OCI-LY3 (cell line): Measurements from ENCODE around the gene SLC38A7.

ENCODE experiments used
- H2AFZ ChIP-seq: fragments of 200-600, 300-600 bp; shearing (Covaris generic); 2 replicates; pipeline ENCODE4 v1.6.0; 2014; ENCODE audit warnings: antibody characterized with exemption, low read depth, low read length
- H3K27ac ChIP-seq: fragments of 200-600, 300-600 bp; sonication (generic); 2 replicates; pipeline ENCODE4 v1.5.1; 2014; ENCODE audit warnings: mild to moderate bottlenecking, low read length, moderate library complexity, mixed read lengths
- H3K27me3 ChIP-seq: fragments of 200-600, 300-600 bp; sonication (generic); 2 replicates; pipeline ENCODE4 v1.6.1; 2014; ENCODE audit warnings: low read depth, low read length, mixed read lengths
- H3K36me3 ChIP-seq: fragments of 200-600, 300-600 bp; sonication (generic); replicated peaks from 2 replicates; pipeline ENCODE3; 2014; ENCODE audit warnings: low read depth, low read length, mixed read lengths
- H3K4me1 ChIP-seq: fragments of 300-600, 200-600 bp; sonication (generic); 2 replicates; pipeline ENCODE4 v1.6.1; 2014; ENCODE audit warnings: low read length, mixed read lengths
- H3K4me2 ChIP-seq: fragments of 200-600, 300-600 bp; sonication (generic); 2 replicates; pipeline ENCODE4 v1.6.1; 2014; ENCODE audit warnings: low read length, mixed read lengths
- H3K4me3 ChIP-seq: fragments of 300-600, 200-600 bp; sonication (generic); 2 replicates; pipeline ENCODE4 v1.5.1; 2014; ENCODE audit warnings: antibody characterized with exemption, mild to moderate bottlenecking, low read length, moderate library complexity
- H3K79me2 ChIP-seq: fragments of 300-600, 200-600 bp; shearing (Covaris generic); 2 replicates; pipeline ENCODE4 v1.6.1; 2014; ENCODE audit warnings: mild to moderate bottlenecking, low read length, mixed read lengths
- H3K9ac ChIP-seq: fragments of 300-600, 200-600 bp; shearing (Covaris generic); 2 replicates; pipeline ENCODE4 v1.6.0; 2014; ENCODE audit warnings: mild to moderate bottlenecking, low read length, moderate library complexity
- H3K9me3 ChIP-seq: fragments of 200-600, 300-600 bp; shearing (Covaris generic); 2 replicates; pipeline ENCODE4 v1.6.1; 2014; ENCODE audit warnings: low read length, mixed read lengths; ENCODE audit not compliant: insufficient read depth
- H4K20me1 ChIP-seq: fragments of 200-600, 300-600 bp; sonication (generic); 2 replicates; pipeline ENCODE4 v1.6.1; 2016; ENCODE audit warnings: low read length, mixed read lengths; ENCODE audit not compliant: insufficient read depth
- EZH2phosphoT487 ChIP-seq: fragments of 200-600 bp; shearing (Covaris generic); IDR thresholded peaks from 2 replicates; pipeline ENCODE4 v1.6.1; 2018; ENCODE audit warnings: antibody characterized with exemption, mixed run types, low read depth
- TF ChIP-seq, protein P1 (sequence below): fragments of 200-600, 300-600 bp; sonication (generic); IDR thresholded peaks from 2 replicates; pipeline ENCODE4 v1.5.1; 2014; ENCODE audit warnings: antibody characterized with exemption, low read length, low read depth

The SLC38A7 gene

DNA sequence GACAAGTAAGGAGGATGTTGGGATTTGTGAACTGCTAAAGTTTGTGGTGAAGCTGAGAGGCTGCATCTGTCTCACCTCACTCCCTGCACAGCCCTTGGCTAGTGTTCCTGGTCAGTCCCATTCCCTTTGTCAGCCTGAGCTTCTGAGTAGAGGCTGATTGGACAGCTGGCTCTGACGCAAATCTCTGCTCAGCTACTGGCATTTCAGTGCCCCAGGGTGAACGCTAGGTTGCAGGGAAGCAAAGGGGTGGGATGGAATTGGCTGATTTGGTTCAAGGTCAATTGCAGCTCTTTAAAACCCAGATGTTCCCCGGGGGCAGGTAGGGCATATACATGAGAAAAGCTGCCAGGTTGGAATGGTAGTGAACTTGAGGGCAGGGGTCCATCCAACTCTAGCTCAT, 31.8 kb downstream of the SLC38A7 start:
- Histone ChIP-seq H4K20me1 (no peaks in the 10 kb centered on the region), H3K36me3 (no peaks in the 10 kb centered on the region), H3K27ac (no peak overlapping the region), H3K9me3 (no peaks in the 10 kb centered on the region), H3K4me3 (no peak overlapping the region), H3K4me2 (no peak overlapping the region), H3K9ac (no peak overlapping the region), H3K4me1 (no peaks in the 10 kb centered on the region), H2AFZ (no peak overlapping the region), H3K27me3 (0 out of 2 replicates have a peak, but pooled peaks cover 13% of the 10 kb centered on the region), H3K79me2 (no peaks in the 10 kb centered on the region)
- no peak for TF ChIP-seq EZH2phosphoT487

GRCh38 chr16:58651965-58652348, 32.6 kb downstream of the SLC38A7 start:
- TF ChIP-seq, protein P1, sequence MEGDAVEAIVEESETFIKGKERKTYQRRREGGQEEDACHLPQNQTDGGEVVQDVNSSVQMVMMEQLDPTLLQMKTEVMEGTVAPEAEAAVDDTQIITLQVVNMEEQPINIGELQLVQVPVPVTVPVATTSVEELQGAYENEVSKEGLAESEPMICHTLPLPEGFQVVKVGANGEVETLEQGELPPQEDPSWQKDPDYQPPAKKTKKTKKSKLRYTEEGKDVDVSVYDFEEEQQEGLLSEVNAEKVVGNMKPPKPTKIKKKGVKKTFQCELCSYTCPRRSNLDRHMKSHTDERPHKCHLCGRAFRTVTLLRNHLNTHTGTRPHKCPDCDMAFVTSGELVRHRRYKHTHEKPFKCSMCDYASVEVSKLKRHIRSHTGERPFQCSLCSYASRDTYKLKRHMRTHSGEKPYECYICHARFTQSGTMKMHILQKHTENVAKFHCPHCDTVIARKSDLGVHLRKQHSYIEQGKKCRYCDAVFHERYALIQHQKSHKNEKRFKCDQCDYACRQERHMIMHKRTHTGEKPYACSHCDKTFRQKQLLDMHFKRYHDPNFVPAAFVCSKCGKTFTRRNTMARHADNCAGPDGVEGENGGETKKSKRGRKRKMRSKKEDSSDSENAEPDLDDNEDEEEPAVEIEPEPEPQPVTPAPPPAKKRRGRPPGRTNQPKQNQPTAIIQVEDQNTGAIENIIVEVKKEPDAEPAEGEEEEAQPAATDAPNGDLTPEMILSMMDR: no peak
- no peak for TF ChIP-seq EZH2phosphoT487
- H3K4me1 ChIP-seq: no peaks in the 10 kb centered on the region
- H3K4me3 ChIP-seq: no peak overlapping the region

DNA sequence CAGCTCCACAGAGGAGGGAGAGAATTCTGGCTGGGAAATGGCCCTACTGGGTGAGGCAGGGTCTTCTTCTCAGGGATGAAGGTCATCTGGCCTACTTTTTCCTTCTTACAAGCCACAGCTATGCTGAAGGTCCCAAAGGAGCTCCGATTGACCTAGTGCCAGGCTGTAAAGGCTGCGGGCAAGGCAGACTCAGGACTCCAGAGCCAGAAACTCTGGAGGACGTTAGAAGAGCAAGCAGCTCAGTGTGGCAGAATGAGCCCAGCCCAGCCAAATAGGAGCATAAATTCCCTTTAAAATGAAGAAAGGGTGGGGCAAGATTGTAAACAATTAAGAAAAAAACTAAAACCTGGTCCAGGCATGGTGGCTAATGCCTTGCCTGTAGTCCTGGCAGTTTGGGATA, 34.9 kb downstream of the SLC38A7 start:
- Histone ChIP-seq H3K27me3 (0 out of 2 replicates have a peak, but pooled peaks cover 13% of the 10 kb centered on the region), H3K27ac (no peak overlapping the region), H3K9me3 (no peaks in the 10 kb centered on the region), H2AFZ (no peak overlapping the region), H3K9ac (no peak overlapping the region), H3K4me1 (no peaks in the 10 kb centered on the region), H3K4me3 (no peak overlapping the region), H4K20me1 (no peaks in the 10 kb centered on the region), H3K79me2 (no peaks in the 10 kb centered on the region), H3K36me3 (no peaks in the 10 kb centered on the region), H3K4me2 (no peak overlapping the region)
- TF ChIP-seq, protein P1: no peak
- no peak for TF ChIP-seq EZH2phosphoT487

More at GRCh38 chr16:58651965-58652348, 32.6 kb downstream of the SLC38A7 start:
- Histone ChIP-seq H3K9ac (no peak overlapping the region), H3K27ac (no peak overlapping the region), H3K4me2 (no peak overlapping the region), H3K9me3 (no peaks in the 10 kb centered on the region), H4K20me1 (no peaks in the 10 kb centered on the region), H3K27me3 (0 out of 2 replicates have a peak, but pooled peaks cover 13% of the 10 kb centered on the region), H3K36me3 (no peaks in the 10 kb centered on the region), H3K79me2 (no peaks in the 10 kb centered on the region), H2AFZ (no peak overlapping the region)

DNA sequence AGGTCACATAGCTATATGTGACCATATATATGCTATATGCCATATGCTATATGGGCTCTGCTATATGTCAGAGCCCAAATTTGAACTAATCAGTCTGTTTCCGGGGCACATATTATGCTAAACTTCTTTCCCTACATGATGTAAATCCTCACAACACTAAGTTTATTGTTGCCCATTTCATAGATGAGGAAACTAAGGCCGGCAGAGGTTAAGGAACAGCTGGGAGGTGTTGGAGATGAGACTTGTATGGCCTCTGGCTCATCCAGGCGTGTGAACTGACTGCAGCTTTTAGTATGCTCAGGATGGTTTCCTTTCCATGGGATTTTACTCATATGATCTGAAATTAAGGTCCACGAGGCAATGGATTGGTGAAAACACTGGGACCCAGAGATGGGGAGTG, 37.5 kb downstream of the SLC38A7 start:
- Histone ChIP-seq H3K4me3 (no peak overlapping the region), H3K27ac (no peak overlapping the region), H3K9ac (no peak overlapping the region), H3K36me3 (no peaks in the 10 kb centered on the region), H3K9me3 (no peaks in the 10 kb centered on the region), H3K4me1 (no peaks in the 10 kb centered on the region), H3K4me2 (no peak overlapping the region), H4K20me1 (no peaks in the 10 kb centered on the region), H3K27me3 (0 out of 2 replicates have a peak, but pooled peaks cover 2% of the 10 kb centered on the region), H3K79me2 (no peaks in the 10 kb centered on the region), H2AFZ (no peak overlapping the region)
- TF ChIP-seq EZH2phosphoT487: no peak
- TF ChIP-seq, protein P1: no peak
